ENCODE results near the gene KPNA3.
"Not testable (repeated sequence)": the region's sequence is repeated elsewhere in the genome, so short reads cannot be mapped to it uniquely, and the experiment has no call there.

Gene KPNA3, protein sequence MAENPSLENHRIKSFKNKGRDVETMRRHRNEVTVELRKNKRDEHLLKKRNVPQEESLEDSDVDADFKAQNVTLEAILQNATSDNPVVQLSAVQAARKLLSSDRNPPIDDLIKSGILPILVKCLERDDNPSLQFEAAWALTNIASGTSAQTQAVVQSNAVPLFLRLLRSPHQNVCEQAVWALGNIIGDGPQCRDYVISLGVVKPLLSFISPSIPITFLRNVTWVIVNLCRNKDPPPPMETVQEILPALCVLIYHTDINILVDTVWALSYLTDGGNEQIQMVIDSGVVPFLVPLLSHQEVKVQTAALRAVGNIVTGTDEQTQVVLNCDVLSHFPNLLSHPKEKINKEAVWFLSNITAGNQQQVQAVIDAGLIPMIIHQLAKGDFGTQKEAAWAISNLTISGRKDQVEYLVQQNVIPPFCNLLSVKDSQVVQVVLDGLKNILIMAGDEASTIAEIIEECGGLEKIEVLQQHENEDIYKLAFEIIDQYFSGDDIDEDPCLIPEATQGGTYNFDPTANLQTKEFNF

GRCh38 chr13:49792550-49793324 is at the start of gene KPNA3:
Gene KPNA3 (minus strand): TSS chr13:49792682. CDS start chr13:49792506, 176 bp downstream.
- peak; percentile 93 for DNase-seq (ENCODE audit: low spot score)

- no peak for DNase-seq (ENCODE audit: low spot score)
These were observed 49.5 kb upstream of the KPNA3 start for GRCh38 chr13:49841964-49842363.

- DNase-seq (ENCODE audit: low spot score), result peak; percentile 18
These were observed 48.2 kb upstream of the KPNA3 start for GRCh38 chr13:49840675-49841074.

DNA sequence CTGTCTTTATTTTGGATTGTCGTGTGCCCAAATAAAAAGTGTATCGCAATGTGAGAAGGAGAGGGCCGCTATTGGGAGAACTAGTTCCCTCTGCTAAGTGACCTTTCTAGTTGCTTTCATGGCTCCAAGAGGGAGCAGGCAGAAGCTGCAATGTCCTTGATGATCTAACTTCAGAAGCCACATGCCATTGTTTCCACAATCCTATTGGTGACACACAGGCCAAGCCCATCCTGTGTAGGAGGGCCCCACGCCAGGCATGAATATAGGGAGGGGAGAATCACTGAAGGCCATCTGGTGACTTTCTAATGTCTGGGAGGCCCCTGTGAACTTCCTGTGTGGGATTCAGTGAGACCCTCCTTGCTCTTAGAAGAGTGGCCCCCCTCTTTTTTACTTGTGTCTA is 47.8 kb upstream of the KPNA3 start:
- DNase-seq (ENCODE audit: low spot score), result peak; percentile 27

DNA sequence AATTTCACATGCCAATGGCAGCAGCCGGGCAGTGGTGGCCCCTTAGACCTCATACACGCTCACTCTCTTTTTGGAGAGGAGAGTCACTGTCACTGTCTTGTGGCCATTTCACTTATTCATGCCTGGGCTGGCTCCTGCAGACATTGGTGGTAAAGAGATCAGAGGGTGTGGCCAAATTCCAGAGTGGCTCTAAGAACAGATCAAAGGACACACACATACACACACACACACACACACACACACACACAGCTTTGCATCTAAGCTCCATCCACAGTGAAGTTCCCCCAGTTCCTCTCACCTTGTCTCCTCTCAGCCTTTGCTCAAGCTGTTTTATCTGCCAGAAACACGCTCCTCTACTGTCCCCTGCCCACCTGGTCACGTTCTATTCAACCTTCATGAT is 46.5 kb upstream of the KPNA3 start:
- DNase-seq (ENCODE audit: low spot score), result no peak

GRCh38 chr13:49836516-49836915 is 44.0 kb upstream of the KPNA3 start:
- peak; percentile 56 for DNase-seq (ENCODE audit: low spot score)

- DNase-seq (ENCODE audit: low spot score), result no peak
These were observed 40.9 kb upstream of the KPNA3 start for GRCh38 chr13:49833402-49833801.

DNA sequence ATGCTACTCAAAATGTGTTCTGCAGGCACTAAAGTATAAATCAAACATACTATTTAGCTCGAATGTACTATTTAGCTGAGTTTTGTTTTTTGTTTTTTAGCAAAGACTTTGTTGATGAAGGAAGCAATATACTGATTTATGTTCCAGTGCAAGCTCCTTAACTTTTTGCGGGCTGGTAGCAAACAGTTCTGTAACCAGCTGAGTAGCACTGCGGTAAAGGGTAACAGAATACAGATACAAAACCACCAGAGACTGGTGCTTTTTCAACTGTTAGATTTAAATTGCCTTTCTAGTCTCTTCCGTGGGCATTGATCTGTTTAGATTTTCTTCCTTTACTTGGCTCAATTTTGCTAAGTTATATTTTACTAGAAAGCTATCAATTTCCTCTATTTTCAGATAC is 39.0 kb upstream of the KPNA3 start:
- DNase-seq (ENCODE audit: low spot score), result no peak

DNA sequence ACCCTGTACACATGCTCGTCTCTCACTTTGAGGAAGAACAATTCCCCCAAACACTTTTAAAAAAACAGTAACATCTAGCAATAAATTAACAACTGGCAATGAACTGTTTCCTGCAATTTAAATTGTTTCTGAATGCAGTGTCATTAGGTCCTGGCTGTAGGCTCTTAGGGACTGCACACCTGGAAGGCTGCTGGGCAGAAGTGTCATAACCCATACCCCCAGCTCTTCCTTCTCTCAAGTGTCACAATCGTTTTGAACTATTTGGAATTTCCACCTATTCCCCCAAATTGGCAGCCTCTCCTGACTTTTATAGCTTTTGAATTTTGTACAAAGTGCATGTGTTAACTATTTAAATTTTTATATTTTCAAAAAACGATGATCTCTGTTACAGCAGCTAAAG is 38.2 kb upstream of the KPNA3 start:
- DNase-seq (ENCODE audit: low spot score), result no peak

- no peak for DNase-seq (ENCODE audit: low spot score)
These were observed 37.2 kb upstream of the KPNA3 start for GRCh38 chr13:49829715-49830114.

DNA sequence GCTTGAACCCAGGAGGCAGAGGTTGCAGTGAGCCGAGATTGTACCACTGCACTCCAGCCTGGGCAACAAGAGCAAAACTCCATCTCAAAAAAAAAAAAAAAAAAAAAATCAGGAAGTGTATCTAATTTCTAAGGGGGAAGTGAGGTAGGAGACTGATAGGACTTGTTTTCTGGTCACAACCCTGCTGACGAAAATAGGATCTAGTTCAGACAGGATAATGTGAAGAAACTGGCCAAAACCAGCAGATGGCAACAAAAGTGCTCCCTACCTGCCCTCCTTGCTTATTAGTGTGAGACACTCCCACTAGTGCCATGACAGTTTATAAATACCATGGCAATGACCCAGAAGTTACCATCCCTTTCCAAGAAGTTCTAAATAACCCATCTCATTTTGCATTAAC is 36.0 kb upstream of the KPNA3 start:
- no peak for DNase-seq (ENCODE audit: low spot score)

- DNase-seq (ENCODE audit: low spot score), result no peak
These were observed 35.4 kb upstream of the KPNA3 start for GRCh38 chr13:49827891-49828290.

DNA sequence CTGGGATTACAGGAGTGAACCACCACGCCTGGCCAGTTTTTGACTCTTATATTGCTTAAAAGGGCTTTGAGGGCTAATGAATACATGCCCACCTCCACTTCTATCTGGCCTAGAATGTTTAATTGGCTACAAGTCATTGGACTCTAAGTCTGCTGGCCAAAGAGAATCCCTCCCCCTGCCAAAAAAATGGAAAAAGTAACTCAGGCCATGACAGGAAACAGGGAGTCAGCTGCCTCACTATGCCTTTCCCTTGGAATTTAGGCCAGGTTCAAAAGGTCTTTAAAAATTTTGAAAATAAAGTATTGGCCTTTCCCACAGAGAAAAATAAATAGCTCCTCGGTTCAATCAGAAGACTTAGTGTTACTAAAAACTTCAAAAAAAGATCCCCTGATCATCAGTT is 34.9 kb upstream of the KPNA3 start:
- no peak for DNase-seq (ENCODE audit: low spot score)

DNA sequence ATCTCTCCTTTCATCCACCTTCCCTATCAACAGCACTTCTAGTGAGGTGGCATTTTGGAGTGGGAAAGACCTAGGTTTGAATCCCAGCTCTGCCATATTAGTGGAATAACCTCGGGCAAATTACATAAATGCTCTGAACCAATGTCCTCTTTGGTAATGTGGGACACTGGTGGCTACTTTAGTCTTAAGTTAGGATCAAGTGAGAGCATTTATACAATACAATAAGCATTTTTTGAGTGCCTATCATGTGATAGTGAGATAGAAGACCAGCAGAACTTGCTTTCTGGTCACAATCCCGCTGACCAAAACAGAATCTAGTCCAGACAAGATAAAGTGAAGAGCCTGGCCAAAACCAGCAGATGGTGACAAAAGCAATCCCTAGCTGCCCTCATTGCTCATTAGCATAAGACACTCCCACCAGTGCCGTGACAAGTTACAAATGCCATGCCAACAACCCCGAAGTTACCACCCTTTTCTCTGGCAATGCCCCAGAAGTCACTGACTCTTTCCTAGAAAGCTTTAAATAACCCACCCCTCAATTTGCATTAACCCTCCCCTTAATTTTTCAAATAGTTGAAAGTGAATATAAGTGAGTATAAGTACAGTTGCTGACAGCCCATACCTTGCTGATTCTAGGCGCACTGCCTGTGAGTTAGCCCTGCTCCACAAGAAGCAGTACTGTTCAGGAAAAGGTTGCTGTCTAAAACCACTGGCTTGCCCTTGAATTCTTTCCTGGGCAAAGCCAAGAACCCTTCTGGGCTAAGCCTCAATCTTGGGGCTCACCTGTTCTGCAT is 28.9 kb upstream of the KPNA3 start:
- DNase-seq (ENCODE audit: low spot score), result no peak

DNA sequence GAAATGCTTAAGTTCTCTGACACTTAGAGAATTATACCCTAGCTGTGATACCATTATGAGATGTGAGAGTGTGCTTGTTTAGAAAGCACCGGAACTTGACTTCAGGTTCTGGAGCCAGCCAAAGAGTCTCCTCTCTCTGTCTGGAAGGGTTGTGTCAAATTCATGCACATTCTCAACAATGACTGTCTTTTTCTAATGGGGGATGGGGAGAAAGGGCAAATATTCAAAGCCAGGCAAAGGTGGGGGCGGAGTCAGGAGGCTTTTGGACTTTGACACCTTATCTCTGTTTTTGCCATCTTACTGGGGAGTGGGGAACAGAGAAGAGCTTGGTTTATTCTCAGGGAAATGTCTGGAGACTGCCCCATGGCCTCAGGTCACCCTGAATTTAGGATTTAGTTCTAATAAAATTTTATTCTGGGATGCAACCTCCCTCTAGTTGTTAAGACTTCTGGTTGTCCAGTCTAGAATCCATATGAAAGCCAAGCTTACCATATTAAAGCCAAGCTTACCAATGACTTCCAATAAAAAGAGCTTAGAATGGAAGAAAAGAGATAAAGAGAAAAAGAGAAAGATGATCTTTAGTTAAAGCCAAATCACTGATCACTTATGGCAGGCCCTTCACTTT is 28.2 kb upstream of the KPNA3 start:
- DNase-seq (ENCODE audit: low spot score), result no peak

DNA sequence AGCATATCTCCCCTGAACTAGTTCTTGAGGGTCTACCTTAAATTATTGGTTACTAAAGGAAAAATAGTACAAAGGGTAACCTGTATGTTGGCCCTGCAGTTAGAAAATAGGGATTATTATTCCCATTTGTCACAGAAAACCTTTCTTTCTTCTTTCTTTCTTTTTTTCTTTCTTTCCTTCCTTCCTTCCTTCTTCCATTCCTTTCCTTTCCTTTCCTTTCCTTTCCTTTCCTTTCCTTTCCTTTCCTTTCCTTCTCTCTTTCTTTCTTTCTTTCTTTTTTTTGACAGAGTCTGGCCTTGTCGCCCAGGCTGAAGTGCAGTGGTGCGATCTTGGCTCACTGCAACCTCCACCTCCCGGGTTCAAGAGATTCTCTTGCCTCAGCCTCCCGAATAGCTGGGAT is 23.6 kb upstream of the KPNA3 start:
- not testable (repeated sequence) for DNase-seq (ENCODE audit: low spot score)

DNA sequence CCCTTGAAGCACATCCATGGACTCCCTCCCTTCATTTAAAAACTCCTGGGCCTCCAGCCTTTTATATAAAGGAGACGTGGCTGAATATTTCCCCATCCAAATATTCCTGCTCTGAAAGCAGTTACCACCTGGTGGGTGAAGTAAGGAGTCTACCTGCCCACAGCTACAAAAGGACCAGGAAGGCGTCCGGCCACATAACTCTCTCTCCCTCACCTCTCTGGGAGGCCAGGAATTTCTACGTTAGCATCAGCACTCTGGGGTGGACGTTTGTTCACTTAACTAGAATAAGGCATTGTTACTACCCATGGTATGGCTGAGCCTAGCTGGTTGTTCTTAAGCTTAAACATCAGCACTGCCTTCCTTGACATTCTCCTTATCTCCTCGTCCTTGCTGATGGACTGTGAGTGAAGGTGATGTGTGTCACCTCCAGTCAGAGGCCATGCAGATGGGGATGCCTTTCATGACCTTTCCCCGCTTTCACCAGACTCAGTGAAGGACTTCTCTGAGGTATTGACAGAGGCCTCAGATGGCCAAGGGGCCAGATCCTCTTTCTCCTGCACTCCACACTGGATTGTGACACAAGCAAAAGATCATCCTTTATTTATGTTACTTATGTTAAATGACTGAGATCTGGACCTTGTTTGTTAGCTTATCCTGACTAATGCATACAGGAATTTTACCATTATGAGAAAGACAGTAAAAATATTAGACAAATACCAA is 22.2 kb upstream of the KPNA3 start:
- no peak for DNase-seq (ENCODE audit: low spot score)

DNA sequence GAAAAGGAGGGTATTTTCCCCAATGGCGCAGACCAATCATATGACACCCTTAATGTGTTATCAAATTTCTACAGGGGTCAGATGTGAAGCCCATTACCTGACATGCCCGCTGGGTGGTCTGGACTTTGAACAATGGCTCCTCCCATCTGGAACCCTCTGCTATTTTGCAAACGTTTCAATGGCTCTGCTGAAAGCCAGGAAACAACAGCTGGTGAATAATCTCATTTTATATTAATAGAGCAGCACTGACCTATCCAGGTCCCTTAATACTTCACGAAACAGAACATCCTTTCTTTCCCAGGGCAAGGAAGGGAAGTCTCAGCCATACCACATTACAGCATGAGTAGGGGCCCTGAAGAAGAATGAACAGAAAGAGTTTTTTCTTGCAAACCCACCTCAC is 20.3 kb upstream of the KPNA3 start:
- DNase-seq (ENCODE audit: low spot score), result no peak

DNA sequence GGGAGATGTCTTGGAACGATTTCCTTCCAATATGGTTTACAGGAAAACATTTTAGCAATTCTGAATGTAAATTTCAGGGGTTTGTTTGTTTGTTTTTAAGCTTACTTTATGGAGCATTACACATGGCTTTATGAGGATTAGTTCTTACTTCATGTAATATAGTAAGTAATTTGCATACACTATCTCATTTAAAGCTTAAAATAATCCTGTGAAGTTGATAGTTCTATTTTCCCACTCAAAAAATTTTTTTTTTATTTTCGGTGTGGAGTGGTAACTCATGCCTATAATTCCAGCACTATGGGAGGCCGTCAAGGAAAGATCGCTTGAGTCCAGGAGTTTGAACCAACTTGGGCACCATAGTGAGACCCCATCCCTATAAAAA is 19.0 kb upstream of the KPNA3 start:
- DNase-seq (ENCODE audit: low spot score), result no peak

GRCh38 chr13:49810567-49811526 is 18.4 kb upstream of the KPNA3 start:
- no peak for DNase-seq (ENCODE audit: low spot score)

Data from iPS-NIHi11 (cell line).